Hepatocyte (in vitro differentiated cells): Measurements from ENCODE around the gene TESK2. TPM values are rescaled to one million over a fixed set of nuclear protein-coding genes. Genes with fewer than 3 reads are reported as not detected.

ENCODE experiments used
- DNase-seq: peaks from one replicate; pipeline ENCODE4 v3.0.0-alpha.2; 2016; ENCODE audit warnings: low spot score
- H2AFZ ChIP-seq: fragments of 200-600 bp; sonication (generic); 2 replicates; pipeline ENCODE4 v1.6.0; 2016; ENCODE audit warnings: antibody characterized with exemption, mild to moderate bottlenecking
- H3K27ac ChIP-seq: fragments of 200-600 bp; sonication (generic); 2 replicates; pipeline ENCODE4 v1.5.1; 2016; ENCODE audit warnings: mild to moderate bottlenecking
- H3K27me3 ChIP-seq: fragments of 200-600 bp; sonication (generic); 2 replicates; pipeline ENCODE4 v1.6.1; 2016
- H3K36me3 ChIP-seq: fragments of 200-600 bp; sonication (generic); replicated peaks from 2 replicates; pipeline ENCODE4 v1.5.1; 2016; ENCODE audit warnings: low read depth; ENCODE audit not compliant: insufficient read depth
- H3K4me1 ChIP-seq: fragments of 200-600 bp; sonication (generic); 2 replicates; pipeline ENCODE4 v1.5.1; 2016; ENCODE audit warnings: mild to moderate bottlenecking, moderate library complexity; ENCODE audit not compliant: insufficient read depth
- H3K4me2 ChIP-seq: fragments of 200-600 bp; sonication (generic); 2 replicates; pipeline ENCODE4 v1.6.0; 2016
- H3K4me3 ChIP-seq: fragments of 200-600 bp; sonication (generic); 2 replicates; pipeline ENCODE4 v1.5.1; 2016; ENCODE audit warnings: mild to moderate bottlenecking
- H3K79me2 ChIP-seq: fragments of 200-600 bp; sonication (generic); 2 replicates; pipeline ENCODE4 v1.6.0; 2017; ENCODE audit warnings: mild to moderate bottlenecking
- H3K9me2 ChIP-seq: fragments of 200-600 bp; sonication (generic); replicated peaks from 2 replicates; pipeline ENCODE4 v1.6.0; 2017; ENCODE audit warnings: mild to moderate bottlenecking; ENCODE audit not compliant: insufficient read depth
- H3K9me3 ChIP-seq: fragments of 200-600 bp; sonication (generic); 2 replicates; pipeline ENCODE4 v1.5.1; 2016; ENCODE audit warnings: low read depth, mild to moderate bottlenecking
- H4K20me1 ChIP-seq: fragments of 200-600 bp; sonication (generic); 2 replicates; pipeline ENCODE4 v1.6.0; 2016; ENCODE audit warnings: mild to moderate bottlenecking; ENCODE audit not compliant: insufficient read depth, poor library complexity, severe bottlenecking
- CTCF ChIP-seq: fragments of 200-600 bp; sonication (generic); IDR thresholded peaks from 2 replicates; pipeline ENCODE4 v1.5.1; 2016; ENCODE audit warnings: antibody characterized with exemption, mild to moderate bottlenecking; ENCODE audit not compliant: poor library complexity
- EZH2 ChIP-seq: fragments of 200-600 bp; sonication (generic); IDR thresholded peaks from 2 replicates; pipeline ENCODE4 v1.6.1; 2016; ENCODE audit warnings: antibody characterized with exemption, mild to moderate bottlenecking, borderline replicate concordance
- EZH2phosphoT487 ChIP-seq: fragments of 200-600 bp; sonication (generic); IDR thresholded peaks from one replicate; pipeline ENCODE4 v1.6.1; 2018; ENCODE audit warnings: antibody characterized with exemption, mild to moderate bottlenecking, low read depth, moderate library complexity; ENCODE audit not compliant: unreplicated experiment, severe bottlenecking
- WGBS: methylation state at CpG from one replicate; pipeline ENCODE4 v1.1.6; 2016; ENCODE audit warnings: low lambda C conversion rate; ENCODE audit errors: missing lambda C conversion rate; 5-methylcytosine and 5-hydroxymethylcytosine counted together
- polyA plus RNA-seq: library from polyadenylated mRNA; unstranded; fragments of >200 nt; fragmentation: Nextera tagmentation; extraction: Ambion mirVana; gene quantifications from 2 replicates; pipeline ENCODE4 v1.2.1, GENCODE V29; 2016
- total RNA-seq: library from RNA; depleted of rRNA; stranded (reverse); fragments of >200 nt; gene quantifications from 2 replicates; pipeline ENCODE4 v1.2.3, GENCODE V29; 2014

The TESK2 gene
- total RNA-seq (8.2 and 8.6 TPM in 2 replicates), polyA plus RNA-seq (6.2 and 6.4 TPM in 2 replicates)

DNA sequence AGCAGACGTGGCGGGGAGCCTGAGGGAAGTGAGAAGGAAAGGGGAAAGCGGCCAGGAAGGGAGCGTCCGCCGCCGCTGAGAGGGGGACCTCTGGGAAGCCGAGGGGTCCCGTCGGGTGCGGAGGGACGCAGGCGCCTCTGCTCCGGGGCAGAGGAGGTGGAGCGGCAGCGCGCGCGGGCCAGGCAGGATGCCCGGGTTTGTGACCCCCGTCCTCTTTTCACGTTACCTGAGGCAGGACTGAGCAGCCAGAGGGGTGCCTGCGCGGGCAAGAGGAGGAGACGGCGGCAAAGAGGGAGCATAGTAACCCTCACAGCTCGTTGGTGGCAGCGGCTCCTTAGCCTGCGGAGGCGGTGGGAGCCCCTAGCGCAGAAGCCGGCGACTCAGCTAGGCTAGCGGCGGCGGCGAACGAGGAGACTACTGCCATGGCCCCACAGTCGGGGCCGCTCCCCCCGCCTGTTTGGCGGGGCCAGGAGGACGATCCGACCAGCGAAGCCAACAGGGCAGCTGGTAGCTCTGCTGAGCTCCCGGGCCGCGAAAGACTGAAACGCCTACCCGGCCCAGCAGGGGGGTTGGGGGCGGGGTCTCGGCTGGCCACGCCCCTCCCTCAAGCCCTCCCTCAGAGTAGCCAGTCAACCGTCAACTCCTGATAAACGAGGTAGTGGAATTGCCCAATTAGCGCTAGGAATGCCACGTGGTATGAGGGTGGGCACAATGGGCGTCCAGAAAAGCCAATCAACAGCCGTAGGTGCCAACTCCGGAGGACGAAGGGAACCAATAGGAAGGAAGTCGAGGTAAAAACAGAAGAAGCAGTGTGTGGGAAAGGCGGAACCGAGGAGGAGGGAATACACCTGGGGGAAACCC lies at the start of gene TESK2:
TSS of gene TESK2 (minus strand) at position 538 of the 861 bp plus-strand sequence. CDS start 33,378 bp downstream, outside the sequence.
- Histone ChIP-seq H3K4me2 (peak within 1 kb of the TSS; percentile 91), H3K36me3 (no peaks in the 10 kb centered on the region), H3K27me3 (no peaks in the 10 kb centered on the region), H4K20me1 (no peaks in the 10 kb centered on the region), H3K4me1 (peaks cover 6% of the 10 kb centered on the region), H3K27ac (peak within 1 kb of the TSS; percentile 53), H3K4me3 (peak within 1 kb of the TSS; percentile 46), H3K9me2 (no peaks in the 10 kb centered on the region), H3K9me3 (no peaks in the 10 kb centered on the region), H2AFZ (peak within 1 kb of the TSS; percentile 80), H3K79me2 (peaks cover 21% of the 10 kb centered on the region)
- WGBS = 2% methylated on average over 61 of the region's 64 CpGs
- peak; percentile 98 for DNase-seq
- no peak for TF ChIP-seq EZH2phosphoT487

DNA sequence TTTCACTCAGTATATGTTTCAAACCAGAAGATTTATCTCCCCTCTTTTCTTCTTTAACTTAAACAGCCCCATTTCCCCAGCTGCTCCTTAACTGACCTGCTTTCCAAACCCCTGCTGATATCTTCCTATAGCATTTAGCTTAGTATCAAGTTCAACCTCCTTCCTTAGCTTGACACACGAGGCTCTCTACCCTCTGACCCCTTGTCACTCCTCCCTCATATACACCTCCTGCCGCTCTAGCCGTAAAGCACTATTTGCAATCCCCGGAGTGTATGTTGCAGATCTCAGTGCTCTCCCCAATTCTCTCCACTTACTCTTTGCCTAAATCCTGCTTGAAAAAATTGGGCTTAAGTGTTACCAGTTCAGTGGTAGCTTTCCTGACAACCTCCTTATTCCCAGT lies 45.9 kb upstream of the TESK2 start:
- Histone ChIP-seq H4K20me1 (no peaks in the 10 kb centered on the region), H2AFZ (no peak overlapping the region), H3K36me3 (no peaks in the 10 kb centered on the region), H3K4me3 (no peak overlapping the region), H3K4me2 (no peak overlapping the region), H3K27ac (no peak overlapping the region), H3K79me2 (no peaks in the 10 kb centered on the region), H3K9me3 (no peaks in the 10 kb centered on the region), H3K4me1 (no peaks in the 10 kb centered on the region), H3K9me2 (no peaks in the 10 kb centered on the region), H3K27me3 (no peaks in the 10 kb centered on the region)
- WGBS = 47% methylated on average over 4 of the region's 4 CpGs
- TF ChIP-seq EZH2phosphoT487 (no peak), CTCF (no peak), EZH2 (no peak)
- no peak for DNase-seq

GRCh38 chr1:45535988-45536766 lies 45.2 kb upstream of the TESK2 start:
- Histone ChIP-seq H3K4me2 (no peak overlapping the region), H3K4me1 (no peaks in the 10 kb centered on the region), H3K36me3 (no peaks in the 10 kb centered on the region), H2AFZ (no peak overlapping the region), H3K9me2 (no peaks in the 10 kb centered on the region), H3K27me3 (no peaks in the 10 kb centered on the region), H3K9me3 (no peaks in the 10 kb centered on the region), H4K20me1 (no peaks in the 10 kb centered on the region), H3K79me2 (no peaks in the 10 kb centered on the region), H3K27ac (no peak overlapping the region), H3K4me3 (no peak overlapping the region)
- no peak for TF ChIP-seq EZH2phosphoT487
- no peak for TF ChIP-seq EZH2
- no peak for TF ChIP-seq CTCF
- DNase-seq = no peak
- 80% methylated on average over 6 of the region's 6 CpGs for WGBS

DNA sequence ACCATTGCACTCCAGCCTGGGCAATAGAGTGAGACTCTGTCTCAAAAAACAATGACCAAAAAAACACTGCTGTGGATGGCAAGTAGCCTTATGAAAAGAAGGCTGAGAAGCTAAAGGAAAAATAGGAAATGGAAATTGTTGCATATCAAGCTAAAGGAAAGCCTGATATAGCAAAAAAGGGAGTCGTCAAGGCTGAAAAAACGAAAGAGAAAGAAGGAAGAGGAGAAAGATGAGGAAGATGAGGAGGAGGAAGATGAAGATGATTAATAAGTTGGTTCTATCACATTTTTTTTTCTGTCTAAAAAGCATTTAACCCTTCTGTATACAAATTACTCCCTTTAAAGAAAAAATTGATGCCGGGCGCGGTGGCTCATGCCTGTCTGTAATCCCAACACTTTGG lies 40.9 kb upstream of the TESK2 start:
- TF ChIP-seq EZH2phosphoT487 (no peak), CTCF (no peak), EZH2 (no peak)
- DNase-seq = no peak
- Histone ChIP-seq H3K4me3 (no peak overlapping the region), H4K20me1 (no peaks in the 10 kb centered on the region), H3K36me3 (no peaks in the 10 kb centered on the region), H3K27ac (no peak overlapping the region), H3K4me1 (no peaks in the 10 kb centered on the region), H2AFZ (no peak overlapping the region), H3K4me2 (no peak overlapping the region), H3K9me3 (no peaks in the 10 kb centered on the region), H3K79me2 (no peaks in the 10 kb centered on the region), H3K27me3 (no peaks in the 10 kb centered on the region), H3K9me2 (no peaks in the 10 kb centered on the region)
- 90% methylated on average over 5 of the region's 5 CpGs for WGBS
